Measurements from ENCODE around the gene CRB1.

Gene CRB1

DNA sequence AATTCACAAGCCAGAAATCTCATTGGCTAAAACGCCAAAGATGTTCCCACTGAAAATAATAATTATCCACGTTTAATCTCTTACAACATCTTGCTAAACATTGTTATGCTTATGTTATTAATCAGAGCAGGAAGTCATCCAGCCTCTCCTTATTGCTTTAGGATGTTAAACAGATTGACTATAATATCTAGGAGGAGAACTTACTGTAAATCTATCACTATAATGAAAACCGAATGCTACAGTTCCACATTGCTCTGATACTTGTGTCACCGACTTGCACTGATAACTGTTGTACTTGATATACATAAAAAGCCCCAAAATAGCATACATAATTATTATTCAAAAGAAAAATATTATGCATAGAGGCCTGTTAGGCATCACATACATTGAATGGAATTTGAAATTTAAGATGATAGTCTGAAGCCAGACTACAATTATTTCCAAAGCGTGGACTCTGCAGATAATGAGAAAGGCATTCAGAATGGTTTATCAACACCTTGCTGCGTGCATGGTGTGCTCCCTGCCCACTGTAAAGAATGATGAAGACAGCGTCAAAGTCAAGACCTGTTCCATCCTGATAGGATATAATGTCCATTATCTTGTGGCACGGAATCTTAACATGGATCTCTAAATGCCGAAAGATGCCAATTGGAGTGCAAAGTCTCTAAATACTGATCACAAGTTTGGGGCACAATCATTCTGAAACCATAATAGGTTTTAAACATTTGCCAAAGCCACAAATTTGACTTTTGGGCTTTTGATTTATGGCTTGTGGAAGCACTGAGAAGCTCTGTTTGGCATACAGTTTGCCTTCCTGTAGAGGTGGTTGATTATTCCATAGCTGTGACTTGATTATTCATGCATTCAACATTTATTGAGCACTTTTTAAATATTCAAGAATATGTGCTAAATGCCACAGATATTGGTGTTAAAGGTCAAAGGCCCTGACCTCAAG is 71.3 kb downstream of the CRB1 start:
- no peak overlapping the region for H3K4me3 ChIP-seq (ENCODE audit: low read depth, low read length)
- H3K27me3 ChIP-seq (replicated peaks): no peaks in the 10 kb centered on the region
- no peak overlapping the region for H3K27ac ChIP-seq
- TF ChIP-seq, protein P1, sequence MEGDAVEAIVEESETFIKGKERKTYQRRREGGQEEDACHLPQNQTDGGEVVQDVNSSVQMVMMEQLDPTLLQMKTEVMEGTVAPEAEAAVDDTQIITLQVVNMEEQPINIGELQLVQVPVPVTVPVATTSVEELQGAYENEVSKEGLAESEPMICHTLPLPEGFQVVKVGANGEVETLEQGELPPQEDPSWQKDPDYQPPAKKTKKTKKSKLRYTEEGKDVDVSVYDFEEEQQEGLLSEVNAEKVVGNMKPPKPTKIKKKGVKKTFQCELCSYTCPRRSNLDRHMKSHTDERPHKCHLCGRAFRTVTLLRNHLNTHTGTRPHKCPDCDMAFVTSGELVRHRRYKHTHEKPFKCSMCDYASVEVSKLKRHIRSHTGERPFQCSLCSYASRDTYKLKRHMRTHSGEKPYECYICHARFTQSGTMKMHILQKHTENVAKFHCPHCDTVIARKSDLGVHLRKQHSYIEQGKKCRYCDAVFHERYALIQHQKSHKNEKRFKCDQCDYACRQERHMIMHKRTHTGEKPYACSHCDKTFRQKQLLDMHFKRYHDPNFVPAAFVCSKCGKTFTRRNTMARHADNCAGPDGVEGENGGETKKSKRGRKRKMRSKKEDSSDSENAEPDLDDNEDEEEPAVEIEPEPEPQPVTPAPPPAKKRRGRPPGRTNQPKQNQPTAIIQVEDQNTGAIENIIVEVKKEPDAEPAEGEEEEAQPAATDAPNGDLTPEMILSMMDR (IDR thresholded peaks at IDR 0.05; ENCODE audit: low read depth, low read length, missing control alignments): no peak
- no peaks in the 10 kb centered on the region for H3K36me3 ChIP-seq (replicated peaks)
- no peak for DNase-seq
- in situ Hi-C loops (cut with HindIII; ENCODE audit: low pct_ligation_motif_present, low sequenced_read_pairs): no loop called here

- Histone ChIP-seq H3K27me3 (replicated peaks) (no peaks in the 10 kb centered on the region), H3K4me3 (ENCODE audit: low read depth, low read length) (no peak overlapping the region), H3K27ac (no peak overlapping the region), H3K36me3 (replicated peaks) (no peaks in the 10 kb centered on the region)
- TF ChIP-seq, protein P1 (IDR thresholded peaks at IDR 0.05; ENCODE audit: low read depth, low read length, missing control alignments): no peak
- in situ Hi-C loops (cut with HindIII; ENCODE audit: low pct_ligation_motif_present, low sequenced_read_pairs): no loop called here
- peak; percentile 34 for DNase-seq
These were observed 73.6 kb downstream of the CRB1 start for GRCh38 chr1:197341626-197342025.

- no peak for DNase-seq
- in situ Hi-C loops (cut with HindIII; ENCODE audit: low pct_ligation_motif_present, low sequenced_read_pairs): no loop called here
- H3K27ac ChIP-seq: no peak overlapping the region
- TF ChIP-seq, protein P1 (IDR thresholded peaks at IDR 0.05; ENCODE audit: low read depth, low read length, missing control alignments): no peak
- no peak overlapping the region for H3K4me3 ChIP-seq (ENCODE audit: low read depth, low read length)
- no peaks in the 10 kb centered on the region for H3K27me3 ChIP-seq (replicated peaks)
- no peaks in the 10 kb centered on the region for H3K36me3 ChIP-seq (replicated peaks)
These were observed 74.1 kb downstream of the CRB1 start for GRCh38 chr1:197342044-197342565.

GRCh38 chr1:197342669-197343068 is 74.6 kb downstream of the CRB1 start:
- no peak for DNase-seq
- TF ChIP-seq, protein P1 (IDR thresholded peaks at IDR 0.05; ENCODE audit: low read depth, low read length, missing control alignments): no peak
- no peaks in the 10 kb centered on the region for H3K27me3 ChIP-seq (replicated peaks)
- H3K4me3 ChIP-seq (ENCODE audit: low read depth, low read length): no peak overlapping the region
- in situ Hi-C loops (cut with HindIII; ENCODE audit: low pct_ligation_motif_present, low sequenced_read_pairs): no loop called here
- no peak overlapping the region for H3K27ac ChIP-seq
- no peaks in the 10 kb centered on the region for H3K36me3 ChIP-seq (replicated peaks)

DNA sequence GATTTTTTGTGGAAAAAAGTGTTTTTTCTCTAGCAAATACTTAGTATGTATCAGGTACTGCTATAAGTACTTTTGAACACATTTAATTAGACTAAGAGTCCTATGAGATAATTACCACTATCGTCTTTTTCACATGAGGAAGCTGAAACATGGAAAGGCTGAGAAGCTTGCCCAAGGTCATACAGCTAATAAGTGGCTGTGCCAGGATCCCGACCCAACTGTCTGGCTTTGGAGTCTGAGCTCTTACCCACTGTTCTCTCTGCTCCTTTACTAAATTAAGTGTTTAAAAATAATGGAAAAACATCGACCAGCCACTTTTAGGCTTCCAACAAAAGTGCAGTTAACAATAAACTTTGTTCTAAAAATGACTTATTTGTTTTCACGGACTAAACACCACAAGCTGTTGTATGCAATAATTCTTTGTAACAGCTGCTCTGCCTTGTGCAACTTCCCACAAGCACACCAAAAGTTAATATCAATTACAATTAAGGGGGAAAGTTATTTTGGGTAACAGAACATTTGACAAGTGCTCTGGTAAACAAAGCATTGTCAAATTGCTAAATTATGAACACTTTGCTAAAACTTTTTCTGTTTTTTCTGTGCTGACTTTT is 75.7 kb downstream of the CRB1 start:
- in situ Hi-C loops (cut with HindIII; ENCODE audit: low pct_ligation_motif_present, low sequenced_read_pairs): no loop called here
- Histone ChIP-seq H3K4me3 (ENCODE audit: low read depth, low read length) (no peak overlapping the region), H3K36me3 (replicated peaks) (no peaks in the 10 kb centered on the region), H3K27ac (no peak overlapping the region), H3K27me3 (replicated peaks) (no peaks in the 10 kb centered on the region)
- no peak for DNase-seq
- TF ChIP-seq, protein P1 (IDR thresholded peaks at IDR 0.05; ENCODE audit: low read depth, low read length, missing control alignments): no peak

Data from brain microvascular endothelial cell (primary cell).